ENCODE results near the gene KIR3DL2. TPM values are rescaled to one million over a fixed set of nuclear protein-coding genes. Genes with fewer than 3 reads are reported as not detected.

The KIR3DL2 gene
- total RNA-seq, 1 experiment from 2014 or later: not detected

Other genes with a start within 250 kb of the KIR3DL2 start
- not detected in 2 replicates for gene LILRB1, start 220.0 kb upstream of the KIR3DL2 start, total RNA-seq (2014; rRNA removed; shearing (Covaris generic))
- gene LILRB4, start 187.5 kb upstream of the KIR3DL2 start, total RNA-seq (2014; rRNA removed; shearing (Covaris generic)): not detected in 2 replicates
- not detected in 2 replicates for gene KIR3DL3, start 126.0 kb upstream of the KIR3DL2 start, total RNA-seq (2014; rRNA removed; shearing (Covaris generic))
- gene KIR2DL3, start 111.9 kb upstream of the KIR3DL2 start, total RNA-seq (2014; rRNA removed; shearing (Covaris generic)): not detected in 2 replicates
- not detected in 2 replicates for gene KIR2DL1, start 80.7 kb upstream of the KIR3DL2 start, total RNA-seq (2014; rRNA removed; shearing (Covaris generic))
- not detected in 2 replicates for gene KIR2DL4, start 46.8 kb upstream of the KIR3DL2 start, total RNA-seq (2014; rRNA removed; shearing (Covaris generic))
- not detected in 2 replicates for gene KIR3DL1, start 34.0 kb upstream of the KIR3DL2 start, total RNA-seq (2014; rRNA removed; shearing (Covaris generic))
- not detected in 2 replicates for gene KIR2DS4, start 17.8 kb upstream of the KIR3DL2 start, total RNA-seq (2014; rRNA removed; shearing (Covaris generic))
- gene FCAR, start 23.8 kb downstream of the KIR3DL2 start, total RNA-seq (2014; rRNA removed; shearing (Covaris generic)): not detected in 2 replicates
- gene NCR1, start 55.7 kb downstream of the KIR3DL2 start, total RNA-seq (2014; rRNA removed; shearing (Covaris generic)): 1.8 and 12.6 TPM in 2 replicates
- gene NLRP7, start 97.1 kb downstream of the KIR3DL2 start, total RNA-seq (2014; rRNA removed; shearing (Covaris generic)): 1.9 and 3.2 TPM in 2 replicates
- gene NLRP2, start 115.9 kb downstream of the KIR3DL2 start, total RNA-seq (2014; rRNA removed; shearing (Covaris generic)): 1.0 and 1.3 TPM in 2 replicates
- not detected in 2 replicates for gene GP6, start 187.8 kb downstream of the KIR3DL2 start, total RNA-seq (2014; rRNA removed; shearing (Covaris generic))
- gene RDH13, start 212.7 kb downstream of the KIR3DL2 start, total RNA-seq (2014; rRNA removed; shearing (Covaris generic)): 21.2 and 24.4 TPM in 2 replicates
- gene EPS8L1, start 225.4 kb downstream of the KIR3DL2 start, total RNA-seq (2014; rRNA removed; shearing (Covaris generic)): 20.0 and 22.9 TPM in 2 replicates

Measured in H7 (cell line).